RWPE1 (cell line): Measurements from ENCODE around the gene CHD5.

ENCODE experiments used
- CTCF ChIA-PET: fragments of 350-600 bp; sonication (Branson Sonifier 250); formaldehyde crosslinking; extraction: SDS; loops from one replicate; lab custom pipeline; 2021; lab: Yijun Ruan, JAX
- POLR2A ChIA-PET: fragments of 400-600 bp; formaldehyde crosslinking; extraction: SDS; loops from one replicate; lab custom pipeline; 2020; ENCODE audit warnings: antibody characterized with exemption; ENCODE audit not compliant: low non-redundant PET; lab: Yijun Ruan, JAX
- DNase-seq: peaks from one replicate; pipeline ENCODE4 v3.0.0; 2012; ENCODE audit warnings: low spot score
- H3K27ac ChIP-seq: fragments of 450-650 bp; 2 replicates; pipeline ENCODE4 v1.5.1; 2017
- TF ChIP-seq, protein P1 (sequence below): fragments of 450-650 bp; conservative IDR thresholded peaks from 2 replicates; pipeline ENCODE4 v1.5.1; 2017; ENCODE audit warnings: low read depth, mild to moderate bottlenecking

The CHD5 gene

DNA sequence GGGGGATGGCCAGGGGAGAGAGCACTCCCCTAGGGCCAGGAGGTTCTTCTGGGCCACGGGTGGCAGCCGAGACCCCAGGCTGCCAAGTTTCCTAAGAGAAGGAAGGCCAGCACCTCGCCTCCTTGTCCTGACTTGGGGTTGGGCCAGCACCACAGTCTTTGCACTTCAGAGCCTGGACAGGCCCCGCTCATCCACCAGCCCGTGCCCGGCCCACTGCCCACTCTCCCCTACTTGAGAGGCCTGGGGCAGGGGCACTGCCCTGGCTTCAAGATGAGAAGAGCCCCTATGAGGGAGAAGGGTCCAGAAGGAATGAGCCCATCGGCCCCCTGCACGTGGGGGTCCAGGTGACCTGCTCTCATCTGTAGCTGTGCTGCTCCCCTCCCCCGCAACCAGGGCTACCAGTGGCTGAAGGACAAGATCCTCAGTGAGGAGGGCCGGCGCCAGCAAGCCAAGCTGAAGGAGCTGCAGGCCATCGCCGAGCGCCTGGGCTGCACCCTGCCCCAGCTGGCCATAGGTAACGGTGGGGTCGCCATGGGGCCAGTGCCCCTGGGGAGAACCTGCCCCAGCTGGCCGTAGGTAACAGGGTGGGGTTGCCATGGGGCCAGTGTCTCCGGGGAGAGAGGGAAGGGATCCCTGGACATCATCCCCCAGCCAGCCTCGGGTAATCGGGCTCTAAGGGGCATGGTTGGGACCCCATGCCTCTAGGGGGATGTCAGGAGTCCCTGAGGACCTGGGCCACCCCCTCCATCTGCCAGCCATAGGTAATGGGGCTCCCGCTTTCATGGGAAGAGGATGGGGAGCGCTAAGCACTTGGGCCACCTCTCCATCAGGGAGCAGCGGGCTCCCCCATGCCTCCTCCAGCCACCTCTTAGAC lies 83.6 kb downstream of the CHD5 start:
- TF ChIP-seq, protein P1, sequence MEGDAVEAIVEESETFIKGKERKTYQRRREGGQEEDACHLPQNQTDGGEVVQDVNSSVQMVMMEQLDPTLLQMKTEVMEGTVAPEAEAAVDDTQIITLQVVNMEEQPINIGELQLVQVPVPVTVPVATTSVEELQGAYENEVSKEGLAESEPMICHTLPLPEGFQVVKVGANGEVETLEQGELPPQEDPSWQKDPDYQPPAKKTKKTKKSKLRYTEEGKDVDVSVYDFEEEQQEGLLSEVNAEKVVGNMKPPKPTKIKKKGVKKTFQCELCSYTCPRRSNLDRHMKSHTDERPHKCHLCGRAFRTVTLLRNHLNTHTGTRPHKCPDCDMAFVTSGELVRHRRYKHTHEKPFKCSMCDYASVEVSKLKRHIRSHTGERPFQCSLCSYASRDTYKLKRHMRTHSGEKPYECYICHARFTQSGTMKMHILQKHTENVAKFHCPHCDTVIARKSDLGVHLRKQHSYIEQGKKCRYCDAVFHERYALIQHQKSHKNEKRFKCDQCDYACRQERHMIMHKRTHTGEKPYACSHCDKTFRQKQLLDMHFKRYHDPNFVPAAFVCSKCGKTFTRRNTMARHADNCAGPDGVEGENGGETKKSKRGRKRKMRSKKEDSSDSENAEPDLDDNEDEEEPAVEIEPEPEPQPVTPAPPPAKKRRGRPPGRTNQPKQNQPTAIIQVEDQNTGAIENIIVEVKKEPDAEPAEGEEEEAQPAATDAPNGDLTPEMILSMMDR: no peak
- DNase-seq: no peak
- POLR2A ChIA-PET: no interaction called here
- CTCF ChIA-PET: no interaction called here
- no peak overlapping the region for H3K27ac ChIP-seq

DNA sequence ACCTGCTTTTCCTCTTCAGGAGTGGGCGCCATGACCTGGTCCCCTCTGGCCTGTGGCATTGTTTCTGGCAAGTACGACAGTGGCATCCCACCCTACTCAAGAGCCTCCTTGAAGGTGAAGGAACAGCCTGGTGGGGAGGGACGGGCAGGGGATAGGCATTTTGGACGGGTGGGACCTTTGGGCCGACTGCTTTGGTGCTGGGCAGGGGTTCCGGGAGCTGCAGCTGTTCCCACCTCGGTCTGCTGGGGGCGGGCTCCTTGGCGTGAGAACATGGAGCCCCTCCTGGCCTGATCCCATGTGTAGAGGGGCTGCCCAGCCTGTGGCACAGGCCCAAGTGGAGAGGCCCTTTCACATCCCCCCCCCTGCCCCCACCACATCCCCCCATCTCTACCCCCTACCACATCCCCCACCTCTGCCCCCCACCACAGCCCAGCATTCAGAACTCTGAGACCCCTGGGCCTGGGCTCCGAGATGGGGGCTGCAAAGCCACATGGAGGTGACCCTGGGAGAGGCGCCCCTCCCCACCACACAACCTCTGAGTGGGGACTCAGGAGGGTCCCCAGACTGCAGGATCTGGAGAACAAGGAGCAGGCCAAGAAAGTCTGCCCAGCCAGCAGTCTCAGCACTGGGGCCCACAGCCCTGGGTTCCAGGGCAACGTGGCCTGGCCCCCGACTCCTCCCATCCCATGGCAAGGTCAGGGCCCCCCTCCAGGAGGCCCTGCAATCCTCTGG lies 84.4 kb downstream of the CHD5 start:
- POLR2A ChIA-PET: no interaction called here
- no peak for DNase-seq
- CTCF ChIA-PET: interaction anchor here (0.9 kb wide), 1 partner anchor 13 kb away, joined by 3 read pairs; no protein-coding TSS in a partner anchor
- TF ChIP-seq, protein P1: no peak
- no peak overlapping the region for H3K27ac ChIP-seq

DNA sequence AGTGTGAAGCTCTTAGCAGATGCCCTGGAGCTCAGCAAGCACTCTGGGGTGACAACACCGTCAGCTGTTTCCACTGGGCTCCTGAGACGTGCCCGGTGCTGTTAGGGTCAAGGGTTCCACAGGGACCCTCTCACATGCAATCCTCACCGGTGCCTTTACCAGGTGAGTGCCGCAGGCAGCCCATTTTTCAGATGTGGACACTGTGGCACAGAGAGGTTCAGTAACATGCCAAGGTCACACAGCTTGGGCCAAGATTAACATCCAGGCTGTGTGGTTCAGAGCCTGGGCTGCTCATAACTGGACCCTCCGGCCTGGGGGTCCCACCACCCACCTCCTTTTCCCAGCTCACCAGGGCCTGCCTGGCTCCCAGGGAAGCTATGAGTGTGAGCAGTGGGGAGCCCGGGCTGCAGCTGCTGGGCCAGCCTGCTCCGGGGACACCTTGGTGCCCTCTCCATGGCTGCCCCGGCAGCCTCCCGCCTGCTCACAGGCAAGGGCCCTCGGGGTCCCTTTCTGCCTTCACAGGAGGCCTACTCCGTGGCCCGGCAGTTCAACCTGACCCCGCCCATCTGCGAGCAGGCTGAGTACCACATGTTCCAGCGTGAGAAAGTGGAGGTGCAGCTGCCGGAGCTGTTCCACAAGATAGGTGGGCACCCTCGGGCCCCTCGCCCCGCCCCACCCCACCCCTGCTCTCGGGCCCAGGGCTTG lies 85.2 kb downstream of the CHD5 start:
- DNase-seq: no peak
- TF ChIP-seq, protein P1: no peak
- ChIA-PET CTCF (interaction anchor here (0.5 to 0.9 kb wide), 3 partner anchors 14 to 310 kb away, joined by 3 read pairs; no protein-coding TSS in a partner anchor), POLR2A (no interaction called here)
- no peak overlapping the region for H3K27ac ChIP-seq

DNA sequence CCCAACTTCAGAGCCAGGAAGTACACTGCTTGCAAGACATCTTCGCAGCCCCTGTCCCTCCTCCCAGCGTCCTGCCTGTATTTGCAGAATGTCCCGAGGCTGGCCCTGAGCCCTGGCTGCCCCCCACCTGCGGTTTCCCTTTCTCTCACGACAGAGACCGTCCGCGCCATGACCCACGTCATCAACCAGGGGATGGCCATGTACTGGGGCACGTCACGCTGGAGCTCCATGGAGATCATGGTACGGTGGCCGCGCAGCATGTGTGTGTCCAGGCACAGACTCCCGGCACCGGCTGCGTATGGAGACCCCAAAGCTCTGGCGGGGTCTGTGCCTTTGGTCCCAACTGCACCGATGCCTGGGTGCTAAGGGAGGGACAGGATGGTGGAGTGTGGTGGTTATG lies 85.9 kb downstream of the CHD5 start:
- H3K27ac ChIP-seq: no peak overlapping the region
- no peak for DNase-seq
- ChIA-PET POLR2A (no interaction called here), CTCF (interaction anchor here (0.5 to 0.7 kb wide), 2 partner anchors 152 to 311 kb away, joined by 3 read pairs; no protein-coding TSS in a partner anchor)
- TF ChIP-seq, protein P1: no peak

DNA sequence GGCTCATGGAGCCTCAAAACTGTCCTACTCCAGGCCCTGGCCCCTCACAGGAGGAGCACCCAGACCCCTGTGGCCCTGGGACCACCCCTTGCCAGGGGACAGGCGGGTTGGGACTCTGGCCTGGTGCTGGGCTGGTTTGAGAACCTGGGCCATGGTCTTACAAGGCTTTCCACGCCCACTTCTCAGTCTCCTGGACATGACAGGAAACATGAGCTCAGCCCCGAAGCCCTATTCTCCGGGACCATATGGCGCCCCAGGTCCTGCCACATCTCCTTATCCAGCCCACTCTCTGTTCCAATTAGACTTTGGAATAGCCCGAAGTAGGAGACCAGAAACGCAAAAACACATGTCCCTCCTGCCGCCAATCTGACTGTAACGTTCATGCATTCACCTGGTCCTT lies 86.5 kb downstream of the CHD5 start:
- TF ChIP-seq, protein P1: no peak
- DNase-seq: no peak
- ChIA-PET POLR2A (no interaction called here), CTCF (interaction anchor here (0.7 kb wide), 1 partner anchor 69 kb away, joined by 3 read pairs; no protein-coding TSS in a partner anchor)
- no peak overlapping the region for H3K27ac ChIP-seq

DNA sequence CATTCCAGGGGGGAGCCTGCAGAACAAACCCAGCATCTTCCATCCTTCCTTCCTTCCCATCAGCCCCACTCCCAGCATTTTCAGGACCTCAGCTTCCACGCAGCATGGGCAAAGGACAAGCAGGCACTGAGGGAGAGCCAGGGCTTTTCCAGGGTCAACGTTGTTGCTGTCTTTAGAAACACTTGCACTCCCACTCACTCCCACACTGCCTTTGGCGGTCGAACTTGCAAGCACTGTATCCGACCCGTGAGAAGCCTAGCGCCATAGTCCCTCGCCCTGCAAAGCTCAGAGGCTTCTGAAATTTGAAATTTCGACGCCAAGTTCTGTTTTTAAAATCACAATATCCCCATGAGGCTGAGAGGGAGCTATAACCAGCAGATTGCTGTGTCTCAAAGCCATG lies 87.0 kb downstream of the CHD5 start:
- POLR2A ChIA-PET: no interaction called here
- no peak overlapping the region for H3K27ac ChIP-seq
- CTCF ChIA-PET: interaction anchor here (0.7 kb wide), 1 partner anchor 70 kb away, joined by 3 read pairs; no protein-coding TSS in a partner anchor
- DNase-seq: no peak
- TF ChIP-seq, protein P1: no peak
